Measurements from ENCODE around the gene AMN.

Gene AMN

DNA sequence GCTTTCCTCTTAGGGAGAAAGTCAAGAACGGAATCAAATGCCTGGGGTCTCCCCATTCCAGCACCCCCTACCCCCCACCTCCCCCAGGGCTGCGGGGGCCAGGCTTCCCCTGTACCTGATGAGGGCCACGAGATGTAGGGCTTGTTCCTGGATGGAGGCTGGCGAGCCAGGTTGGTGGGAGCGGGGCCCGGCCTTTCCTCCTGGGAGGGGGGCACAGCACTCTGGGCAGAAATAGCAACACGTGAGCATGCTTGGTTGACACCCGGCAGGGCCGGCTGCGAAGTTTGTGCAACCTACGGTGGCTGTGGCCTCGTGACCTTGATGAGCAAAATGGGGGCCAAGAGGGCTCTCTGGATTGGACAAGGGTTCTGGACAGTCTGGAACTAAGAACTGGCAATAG is 15.7 kb downstream of the AMN start:
- TF ChIP-seq CTCF (IDR thresholded peaks at IDR 0.05; ENCODE audit: low read depth, low read length) = no peak
- DNase-seq (ENCODE audit: extremely low read depth, low read depth) = no peak

DNA sequence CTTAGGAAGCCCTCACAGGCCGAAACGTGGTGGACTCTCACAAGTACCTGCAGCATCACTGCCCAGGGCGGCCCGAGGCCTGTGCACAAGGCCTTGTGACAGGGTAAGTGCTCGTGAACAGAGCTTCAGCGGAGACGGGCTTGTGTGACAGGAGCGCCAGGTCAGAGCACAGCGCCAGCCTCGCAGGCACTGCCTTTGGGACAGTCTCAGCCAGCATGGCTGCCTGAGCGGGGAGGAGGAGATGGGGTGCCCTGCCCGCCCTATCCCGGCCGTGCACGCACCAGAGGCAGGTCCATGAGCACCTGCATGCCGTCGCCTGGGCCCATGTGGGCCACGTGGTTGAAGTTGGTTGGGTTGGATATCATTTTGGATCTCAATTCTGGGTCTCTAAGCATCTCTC is 16.9 kb downstream of the AMN start:
- DNase-seq (ENCODE audit: extremely low read depth, low read depth) = no peak
- TF ChIP-seq CTCF (IDR thresholded peaks at IDR 0.05; ENCODE audit: low read depth, low read length) = no peak

GRCh38 chr14:102939820-102940561 is 17.5 kb downstream of the AMN start:
- TF ChIP-seq CTCF (IDR thresholded peaks at IDR 0.05; ENCODE audit: low read depth, low read length) = no peak

GRCh38 chr14:102940729-102941362 is 18.4 kb downstream of the AMN start:
- TF ChIP-seq CTCF (IDR thresholded peaks at IDR 0.05; ENCODE audit: low read depth, low read length) = no peak
- no peak for DNase-seq (ENCODE audit: extremely low read depth, low read depth)

More at GRCh38 chr14:102939820-102940561, 17.5 kb downstream of the AMN start:
- no peak for DNase-seq (ENCODE audit: extremely low read depth, low read depth)

GRCh38 chr14:102941419-102942011 is 19.1 kb downstream of the AMN start:
- no peak for DNase-seq (ENCODE audit: extremely low read depth, low read depth)
- TF ChIP-seq CTCF (IDR thresholded peaks at IDR 0.05; ENCODE audit: low read depth, low read length) = no peak

DNA sequence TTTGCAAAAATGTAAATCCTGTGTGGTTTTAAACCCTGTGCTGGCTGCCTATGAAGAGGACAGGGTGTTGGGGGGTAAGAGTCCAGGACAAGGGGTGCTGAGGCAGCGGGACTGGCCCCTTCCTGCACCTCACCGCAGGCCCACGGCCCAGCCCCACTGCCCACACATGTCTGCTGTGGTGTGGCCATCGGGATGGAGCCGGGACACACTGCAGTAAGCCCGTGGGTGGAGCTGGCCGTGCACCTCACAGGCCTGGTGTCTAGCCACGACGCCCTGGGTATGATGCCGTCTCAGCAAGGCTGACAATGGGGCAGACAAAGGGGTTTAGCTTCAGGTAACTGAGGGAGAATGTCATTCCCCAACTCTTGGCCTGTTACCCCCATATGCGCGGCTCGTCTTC is 19.6 kb downstream of the AMN start:
- no peak for DNase-seq (ENCODE audit: extremely low read depth, low read depth)
- no peak for TF ChIP-seq CTCF (IDR thresholded peaks at IDR 0.05; ENCODE audit: low read depth, low read length)

GRCh38 chr14:102943454-102943853 is 21.0 kb downstream of the AMN start:
- DNase-seq (ENCODE audit: extremely low read depth, low read depth) = no peak
- no peak for TF ChIP-seq CTCF (IDR thresholded peaks at IDR 0.05; ENCODE audit: low read depth, low read length)

Measured in AG09319 (cell line).